ENCODE results near the gene IQCK. TPM values are rescaled to one million over a fixed set of nuclear protein-coding genes. Genes with fewer than 3 reads are reported as not detected.

IQCK gene
- total and polyA plus RNA-seq, 2 donors (not counting 3 experiments of a cell fraction or from before 2014, with no cell fraction given): 17.2 to 18.1 TPM

DNA sequence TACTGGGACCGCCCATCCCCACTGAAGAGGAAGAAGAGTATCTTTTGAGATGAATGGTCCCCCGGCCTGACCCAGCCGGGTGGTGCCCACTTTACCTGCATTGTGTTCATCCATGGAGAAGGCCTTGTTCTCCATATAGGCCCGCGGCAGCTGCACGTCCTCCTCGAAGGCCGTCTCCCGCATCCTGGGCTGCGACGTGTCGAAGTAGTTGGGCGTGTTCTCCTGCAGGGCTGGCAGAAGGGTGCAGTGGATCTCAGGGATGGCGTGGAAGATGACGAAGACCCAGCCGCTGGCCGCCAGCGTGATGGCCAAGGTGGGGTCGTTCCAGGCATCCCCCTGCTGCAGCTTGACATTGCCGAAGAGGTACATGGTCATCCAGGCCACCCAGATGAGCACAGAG, 153.7 kb downstream of the IQCK start:
- dilution Hi-C loops (cut with MboI; ENCODE audit: extremely low pct_ligation_motif_present, low sequenced_read_pairs): no loop called here
- Histone ChIP-seq H3K9me1 (replicated peaks; ENCODE audit: control insufficient read depth, extremely low read depth, insufficient read depth, low read length) (no peaks in the 10 kb centered on the region), H4K20me1 (replicated peaks; ENCODE audit: control insufficient read depth, extremely low read depth, insufficient read depth, low read length) (no peaks in the 10 kb centered on the region), H3K4me2 (ENCODE audit: insufficient read depth, low read length) (no peak overlapping the region), H3K27ac (ENCODE audit: insufficient read depth, low read depth, low read length) (no peak overlapping the region), H3K9me3 (replicated peaks; ENCODE audit: control insufficient read depth, insufficient read depth, low read length) (no peaks in the 10 kb centered on the region), H3K27me3 (ENCODE audit: control insufficient read depth in 2 of 2, insufficient read depth in 2 of 2, low read length in 2 of 2) (no peaks in the 10 kb centered on the region), H3K4me3 (replicated peaks in 1 of 3; ENCODE audit: insufficient read depth in 1 of 3, low read depth in 1 of 3, low read length in 3 of 3) (no peak overlapping the region), H2AFZ (ENCODE audit: low read depth, low read length) (no peak overlapping the region), H3K36me3 (ENCODE audit: control insufficient read depth in 2 of 2, extremely low read depth in 1 of 2, insufficient read depth in 2 of 2, low read length in 2 of 2) (peaks cover 0 to 7% of the 10 kb centered on the region in 2 experiments), H3K9ac (replicated peaks; ENCODE audit: extremely low read depth, insufficient read depth, low read length) (no peak overlapping the region), H3K79me2 (ENCODE audit: control insufficient read depth, insufficient read depth, low read length) (no peaks in the 10 kb centered on the region), H3K4me1 (ENCODE audit: control insufficient read depth, extremely low read depth, insufficient read depth, low read length) (no peaks in the 10 kb centered on the region)
- ChIA-PET POLR2A (no interaction called here), CTCF (interaction anchor here (2.2 kb wide), 1 partner anchor 11 kb away, joined by 5 read pairs; no protein-coding TSS in a partner anchor)
- no peak for FAIRE-seq
- intact Hi-C loops (cut with micrococcal nuclease): no loop called here
- no peak for TF ChIP-seq JUN (IDR thresholded peaks at IDR 0.05; ENCODE audit: borderline replicate concordance, insufficient read depth, insufficient read length, low read depth)
- no peak for TF ChIP-seq GATA2 (IDR thresholded peaks at IDR 0.05; ENCODE audit: insufficient read depth, insufficient read length, low read depth, low read length)
- no peak for TF ChIP-seq EZH2 (IDR thresholded peaks at IDR 0.05; ENCODE audit: borderline replicate concordance, low read depth, low read length, severe bottlenecking)
- TF ChIP-seq, protein P1, sequence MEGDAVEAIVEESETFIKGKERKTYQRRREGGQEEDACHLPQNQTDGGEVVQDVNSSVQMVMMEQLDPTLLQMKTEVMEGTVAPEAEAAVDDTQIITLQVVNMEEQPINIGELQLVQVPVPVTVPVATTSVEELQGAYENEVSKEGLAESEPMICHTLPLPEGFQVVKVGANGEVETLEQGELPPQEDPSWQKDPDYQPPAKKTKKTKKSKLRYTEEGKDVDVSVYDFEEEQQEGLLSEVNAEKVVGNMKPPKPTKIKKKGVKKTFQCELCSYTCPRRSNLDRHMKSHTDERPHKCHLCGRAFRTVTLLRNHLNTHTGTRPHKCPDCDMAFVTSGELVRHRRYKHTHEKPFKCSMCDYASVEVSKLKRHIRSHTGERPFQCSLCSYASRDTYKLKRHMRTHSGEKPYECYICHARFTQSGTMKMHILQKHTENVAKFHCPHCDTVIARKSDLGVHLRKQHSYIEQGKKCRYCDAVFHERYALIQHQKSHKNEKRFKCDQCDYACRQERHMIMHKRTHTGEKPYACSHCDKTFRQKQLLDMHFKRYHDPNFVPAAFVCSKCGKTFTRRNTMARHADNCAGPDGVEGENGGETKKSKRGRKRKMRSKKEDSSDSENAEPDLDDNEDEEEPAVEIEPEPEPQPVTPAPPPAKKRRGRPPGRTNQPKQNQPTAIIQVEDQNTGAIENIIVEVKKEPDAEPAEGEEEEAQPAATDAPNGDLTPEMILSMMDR (IDR thresholded peaks at IDR 0.05; ENCODE audit: extremely low read depth in 1 of 2, insufficient read depth in 1 of 2, low read depth in 1 of 2, low read length in 2 of 2): no peak
- TF ChIP-seq POLR2A (IDR thresholded peaks at IDR 0.05; ENCODE audit: low read depth, low read length): no peak
- TF ChIP-seq, protein P2, sequence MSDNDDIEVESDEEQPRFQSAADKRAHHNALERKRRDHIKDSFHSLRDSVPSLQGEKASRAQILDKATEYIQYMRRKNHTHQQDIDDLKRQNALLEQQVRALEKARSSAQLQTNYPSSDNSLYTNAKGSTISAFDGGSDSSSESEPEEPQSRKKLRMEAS (IDR thresholded peaks at IDR 0.05; ENCODE audit: insufficient read depth, insufficient read length): no peak
- TF ChIP-seq POLR2AphosphoS5 (IDR thresholded peaks at IDR 0.05; ENCODE audit: insufficient read depth, low read depth, low read length): no peak
- no peak for TF ChIP-seq MYC (IDR thresholded peaks at IDR 0.05; ENCODE audit: low read depth, low read length)
- TF ChIP-seq FOS (IDR thresholded peaks at IDR 0.05; ENCODE audit: borderline replicate concordance, insufficient read depth, low read length): no peak
- BruUV-seq (replicated peaks): no TSS peak
- no peak for DNase-seq (ENCODE audit: low read depth, low spot score)

All from endothelial cell of umbilical vein (primary cell).